Liver (tissue), 3 donors: ENCODE results near the gene TBC1D22B.

Experiments
- CTCF ChIP-seq: fragments of 150-350 bp; IDR thresholded peaks from 2 replicates; pipeline ENCODE4 v1.5.1; 2017; ENCODE audit warnings: improper control_type of control experiment, low read depth, low read length; ENCODE audit not compliant: missing input control
- SP1 ChIP-seq: IDR thresholded peaks from 2 replicates; pipeline ENCODE4 v1.6.1; 2018; ENCODE audit warnings: antibody characterized with exemption, mild to moderate bottlenecking
- donor health status: healthy.
- donor health status: healthy.

- TF ChIP-seq CTCF (no peak), SP1 (no peak)
These were observed 59.9 kb downstream of the TBC1D22B start for GRCh38 chr6:37317312-37318038.
